ENCODE results near the gene SLC25A11. TPM values are rescaled to one million over a fixed set of nuclear protein-coding genes. Genes with fewer than 3 reads are reported as not detected.

SLC25A11 gene
- total RNA-seq, 1 donor from 2014 or later: 103 TPM

DNA sequence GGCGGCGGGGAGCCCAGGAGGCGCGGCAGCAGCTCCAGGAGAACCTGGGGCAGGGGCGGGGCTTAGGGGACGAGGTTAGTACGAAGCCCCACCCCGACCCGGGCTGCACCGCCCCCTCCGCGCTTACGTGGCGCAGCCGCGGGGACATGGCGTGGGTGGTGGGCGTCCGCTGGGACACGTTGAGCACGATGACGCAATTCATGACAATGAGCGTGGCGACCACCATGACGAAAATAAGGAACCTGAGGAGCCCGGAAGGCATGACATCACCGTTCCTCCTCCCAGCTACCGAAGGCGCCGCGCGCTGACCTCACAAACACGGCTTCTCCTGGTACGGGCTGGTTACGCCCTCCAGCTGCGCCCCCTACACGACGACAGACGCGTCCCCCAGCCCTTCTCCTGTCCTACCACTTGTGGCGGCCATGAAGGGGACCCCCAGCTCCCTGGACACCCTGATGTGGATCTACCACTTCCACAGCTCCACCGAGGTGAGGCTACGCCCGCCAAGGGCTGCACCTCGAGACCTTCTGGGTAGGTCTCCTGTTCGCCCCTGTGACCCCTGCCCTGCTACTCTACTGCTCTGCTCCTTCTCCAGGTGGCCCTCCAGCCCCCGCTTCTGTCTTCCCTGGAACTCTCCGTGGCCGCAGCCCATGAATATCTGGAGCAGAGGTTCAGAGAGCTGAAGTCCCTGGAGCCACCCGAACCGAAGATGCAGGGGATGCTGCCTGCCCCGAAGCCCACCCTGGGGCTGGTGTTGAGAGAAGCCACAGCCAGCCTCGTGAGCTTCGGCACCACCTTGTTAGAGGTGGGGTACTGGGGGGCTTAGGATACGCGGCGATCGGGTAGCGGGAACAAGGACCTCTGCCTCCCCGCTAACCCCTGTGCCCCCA is 40.3 kb downstream of the SLC25A11 start, which contains the start of gene C17orf107:
Gene C17orf107 (plus strand): TSS at position 196 of the 890 bp plus-strand sequence. CDS start 227 bp downstream, at position 423.
- intact Hi-C loops (cut with micrococcal nuclease): loop anchor here (10.0 kb wide), 1 partner anchor 195 kb away; the partner anchor contains the start of gene PELP1
- Mint-ChIP-seq H3K9me3 (no peaks in the 10 kb centered on the region), H3K27me3 (ENCODE audit: low read depth) (peaks cover 2% of the 10 kb centered on the region), H3K36me3 (ENCODE audit: low read depth) (peaks cover 22% of the 10 kb centered on the region), H3K4me1 (ENCODE audit: low read depth) (peaks cover 25% of the 10 kb centered on the region), H3K4me3 (ENCODE audit: low read depth) (peak within 1 kb of the TSS; percentile 82), H3K27ac (peak within 1 kb of the TSS; percentile 87)
- peak; percentile 79 for DNase-seq (ENCODE audit: low spot score)

DNA sequence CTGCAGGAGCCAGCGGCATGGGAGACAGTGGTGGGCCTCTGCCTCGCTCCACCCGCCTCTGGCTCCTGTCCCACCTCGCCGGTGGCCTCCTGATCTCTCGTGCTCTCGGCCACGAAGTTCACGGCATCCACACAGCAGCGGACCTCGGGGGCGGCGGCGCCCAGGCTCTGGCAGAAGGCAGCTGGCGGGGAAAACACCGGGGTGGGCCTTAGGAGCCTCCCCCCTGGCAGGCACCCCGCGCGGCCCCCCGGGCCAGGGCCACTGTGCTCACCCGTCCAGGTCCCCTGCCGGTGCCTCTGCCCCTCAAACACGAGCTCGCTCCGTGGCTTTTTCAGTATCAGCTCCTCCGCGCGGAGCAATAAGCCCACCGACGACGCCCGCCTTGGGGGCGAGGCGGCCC is 40.9 kb downstream of the SLC25A11 start:
- H3K4me1 Mint-ChIP-seq (ENCODE audit: low read depth): peaks cover 25% of the 10 kb centered on the region
- intact Hi-C loops (cut with micrococcal nuclease): no loop called here
- no peak for DNase-seq (ENCODE audit: low spot score)
- H3K27ac Mint-ChIP-seq: no peak overlapping the region
- peak overlapping the region; percentile 58 for H3K4me3 Mint-ChIP-seq (ENCODE audit: low read depth)
- H3K27me3 Mint-ChIP-seq (ENCODE audit: low read depth): peaks cover 2% of the 10 kb centered on the region
- H3K36me3 Mint-ChIP-seq (ENCODE audit: low read depth): peaks cover 22% of the 10 kb centered on the region
- H3K9me3 Mint-ChIP-seq: no peaks in the 10 kb centered on the region

DNA sequence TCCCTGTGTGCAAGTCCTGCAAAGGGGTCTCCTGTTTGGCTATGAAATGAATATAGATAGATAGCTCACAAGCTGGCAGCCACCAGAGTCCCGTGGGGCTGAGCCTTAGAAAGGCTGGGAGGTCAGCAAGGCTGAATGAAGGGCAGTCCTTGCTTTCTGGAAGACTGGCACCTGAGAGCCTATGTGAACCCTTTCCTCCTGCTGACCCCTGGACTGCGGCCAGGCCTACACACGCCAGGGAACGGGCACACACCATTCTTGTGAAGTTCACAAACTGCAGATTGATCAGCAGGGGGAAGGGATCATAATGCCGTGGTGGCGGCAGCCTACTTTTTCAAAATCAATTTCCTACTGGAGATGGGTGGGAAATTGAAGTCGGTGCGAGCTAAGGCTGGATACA is 41.5 kb downstream of the SLC25A11 start:
- H3K4me3 Mint-ChIP-seq (ENCODE audit: low read depth): peak overlapping the region; percentile 58
- intact Hi-C loops (cut with micrococcal nuclease): no loop called here
- peaks cover 21% of the 10 kb centered on the region for H3K4me1 Mint-ChIP-seq (ENCODE audit: low read depth)
- H3K9me3 Mint-ChIP-seq: no peaks in the 10 kb centered on the region
- H3K27ac Mint-ChIP-seq: no peak overlapping the region
- no peak for DNase-seq (ENCODE audit: low spot score)
- H3K27me3 Mint-ChIP-seq (ENCODE audit: low read depth): peaks cover 2% of the 10 kb centered on the region
- peaks cover 22% of the 10 kb centered on the region for H3K36me3 Mint-ChIP-seq (ENCODE audit: low read depth)

DNA sequence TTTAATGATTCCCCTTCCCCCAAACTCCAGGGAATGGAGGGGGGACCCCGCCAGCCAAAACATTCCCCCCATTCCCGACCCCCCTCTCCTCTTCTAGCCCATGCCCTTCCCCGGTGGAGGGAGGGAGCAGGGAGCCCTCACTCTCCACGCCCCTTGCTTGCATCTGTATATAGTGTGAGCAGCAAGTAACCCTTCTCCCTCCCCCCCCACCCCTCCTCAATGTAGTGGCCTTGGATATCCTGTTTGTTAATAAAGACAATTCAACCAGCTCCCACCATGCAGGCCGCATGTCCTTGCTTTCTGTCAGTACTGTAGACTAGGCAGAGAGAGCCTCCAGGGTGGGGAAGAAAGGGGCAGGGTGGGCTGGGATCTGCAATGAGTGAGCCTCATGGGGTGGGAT is 42.1 kb downstream of the SLC25A11 start:
- Mint-ChIP-seq H3K9me3 (no peaks in the 10 kb centered on the region), H3K27ac (no peak overlapping the region), H3K27me3 (ENCODE audit: low read depth) (peaks cover 2% of the 10 kb centered on the region), H3K4me1 (ENCODE audit: low read depth) (peaks cover 16% of the 10 kb centered on the region), H3K36me3 (ENCODE audit: low read depth) (peaks cover 22% of the 10 kb centered on the region), H3K4me3 (ENCODE audit: low read depth) (no peak overlapping the region)
- intact Hi-C loops (cut with micrococcal nuclease): no loop called here
- no peak for DNase-seq (ENCODE audit: low spot score)

DNA sequence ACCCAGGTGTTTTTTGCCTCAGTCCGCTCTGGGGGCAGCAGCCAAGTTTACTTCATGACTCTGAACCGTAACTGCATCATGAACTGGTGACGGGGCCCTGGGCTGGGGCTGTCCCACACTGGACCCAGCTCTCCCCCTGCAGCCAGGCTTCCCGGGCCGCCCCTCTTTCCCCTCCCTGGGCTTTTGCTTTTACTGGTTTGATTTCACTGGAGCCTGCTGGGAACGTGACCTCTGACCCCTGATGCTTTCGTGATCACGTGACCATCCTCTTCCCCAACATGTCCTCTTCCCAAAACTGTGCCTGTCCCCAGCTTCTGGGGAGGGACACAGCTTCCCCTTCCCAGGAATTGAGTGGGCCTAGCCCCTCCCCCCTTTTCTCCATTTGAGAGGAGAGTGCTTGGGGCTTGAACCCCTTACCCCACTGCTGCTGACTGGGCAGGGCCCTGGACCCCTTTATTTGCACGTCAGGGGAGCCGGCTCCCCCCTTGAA is 42.6 kb downstream of the SLC25A11 start:
- H3K4me1 Mint-ChIP-seq (ENCODE audit: low read depth): peaks cover 10% of the 10 kb centered on the region
- H3K36me3 Mint-ChIP-seq (ENCODE audit: low read depth): peaks cover 25% of the 10 kb centered on the region
- no peak overlapping the region for H3K4me3 Mint-ChIP-seq (ENCODE audit: low read depth)
- no peak overlapping the region for H3K27ac Mint-ChIP-seq
- H3K9me3 Mint-ChIP-seq: no peaks in the 10 kb centered on the region
- H3K27me3 Mint-ChIP-seq (ENCODE audit: low read depth): peaks cover 2% of the 10 kb centered on the region
- no peak for DNase-seq (ENCODE audit: low spot score)
- intact Hi-C loops (cut with micrococcal nuclease): no loop called here

DNA sequence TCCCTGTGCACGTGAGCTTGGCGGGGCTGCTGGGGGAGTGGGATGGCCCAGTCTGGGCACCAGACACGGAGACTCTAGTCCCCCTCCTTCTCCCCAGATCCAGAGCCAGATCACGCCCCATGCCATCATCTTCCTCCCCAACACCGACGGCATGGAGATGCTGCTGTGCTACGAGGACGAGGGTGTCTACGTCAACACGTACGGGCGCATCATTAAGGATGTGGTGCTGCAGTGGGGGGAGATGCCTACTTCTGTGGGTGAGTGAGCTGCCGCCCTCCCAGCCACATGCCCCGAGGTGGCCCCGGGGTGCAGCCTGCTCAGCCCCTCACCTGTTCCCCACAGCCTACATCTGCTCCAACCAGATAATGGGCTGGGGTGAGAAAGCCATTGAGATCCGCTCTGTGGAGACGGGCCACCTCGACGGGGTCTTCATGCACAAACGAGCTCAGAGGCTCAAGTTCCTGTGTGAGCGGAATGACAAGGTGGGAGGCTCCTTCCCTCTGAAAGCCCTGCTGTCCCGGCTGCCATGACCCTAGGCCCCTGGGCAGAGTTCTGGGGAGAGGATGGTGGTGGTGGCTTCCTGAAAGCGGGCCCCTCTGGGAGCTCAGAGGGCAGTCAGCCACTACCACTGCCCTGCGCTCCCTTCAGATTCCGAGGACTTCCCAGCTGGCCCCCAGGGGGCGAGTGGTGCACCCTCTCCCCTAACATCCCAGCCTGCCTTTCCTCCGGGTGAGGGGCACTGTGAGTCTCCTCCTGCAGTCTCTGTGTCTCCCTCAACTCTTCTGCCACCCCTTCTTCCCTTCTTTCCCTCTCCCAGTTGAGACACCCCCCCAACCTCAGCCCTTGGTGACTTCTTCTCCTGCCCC is 43.3 kb downstream of the SLC25A11 start:
- Mint-ChIP-seq H3K36me3 (ENCODE audit: low read depth) (peaks cover 26% of the 10 kb centered on the region), H3K4me1 (ENCODE audit: low read depth) (peaks cover 8% of the 10 kb centered on the region), H3K27me3 (ENCODE audit: low read depth) (peaks cover 2% of the 10 kb centered on the region), H3K9me3 (no peaks in the 10 kb centered on the region), H3K4me3 (ENCODE audit: low read depth) (no peak overlapping the region), H3K27ac (no peak overlapping the region)
- intact Hi-C loops (cut with micrococcal nuclease): no loop called here
- no peak for DNase-seq (ENCODE audit: low spot score)

DNA sequence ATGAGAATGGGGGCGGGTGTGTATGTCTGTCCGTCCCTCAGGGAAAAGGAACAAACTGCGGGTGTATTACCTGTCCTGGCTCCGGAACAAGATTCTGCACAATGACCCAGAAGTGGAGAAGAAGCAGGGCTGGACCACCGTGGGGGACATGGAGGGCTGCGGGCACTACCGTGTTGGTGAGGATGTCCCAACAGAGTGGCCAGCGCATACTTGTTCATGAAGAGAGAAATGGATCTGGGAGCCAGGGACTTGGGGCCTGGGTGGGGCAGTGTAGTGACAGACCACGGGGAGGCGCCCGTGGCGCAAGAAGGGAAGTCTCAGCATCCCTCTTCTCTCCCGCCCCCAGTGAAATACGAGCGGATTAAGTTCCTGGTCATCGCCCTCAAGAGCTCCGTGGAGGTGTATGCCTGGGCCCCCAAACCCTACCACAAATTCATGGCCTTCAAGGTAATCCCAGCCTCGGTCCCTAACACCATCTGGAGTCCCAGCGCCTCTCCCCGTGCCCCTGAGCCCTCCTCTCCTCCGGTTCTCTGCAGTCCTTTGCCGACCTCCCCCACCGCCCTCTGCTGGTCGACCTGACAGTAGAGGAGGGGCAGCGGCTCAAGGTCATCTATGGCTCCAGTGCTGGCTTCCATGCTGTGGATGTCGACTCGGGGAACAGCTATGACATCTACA is 44.1 kb downstream of the SLC25A11 start:
- no peak for DNase-seq (ENCODE audit: low spot score)
- Mint-ChIP-seq H3K9me3 (no peaks in the 10 kb centered on the region), H3K4me3 (ENCODE audit: low read depth) (no peak overlapping the region), H3K36me3 (ENCODE audit: low read depth) (peaks cover 28% of the 10 kb centered on the region), H3K27me3 (ENCODE audit: low read depth) (peaks cover 2% of the 10 kb centered on the region), H3K27ac (no peak overlapping the region), H3K4me1 (ENCODE audit: low read depth) (peaks cover 8% of the 10 kb centered on the region)
- intact Hi-C loops (cut with micrococcal nuclease): no loop called here

DNA sequence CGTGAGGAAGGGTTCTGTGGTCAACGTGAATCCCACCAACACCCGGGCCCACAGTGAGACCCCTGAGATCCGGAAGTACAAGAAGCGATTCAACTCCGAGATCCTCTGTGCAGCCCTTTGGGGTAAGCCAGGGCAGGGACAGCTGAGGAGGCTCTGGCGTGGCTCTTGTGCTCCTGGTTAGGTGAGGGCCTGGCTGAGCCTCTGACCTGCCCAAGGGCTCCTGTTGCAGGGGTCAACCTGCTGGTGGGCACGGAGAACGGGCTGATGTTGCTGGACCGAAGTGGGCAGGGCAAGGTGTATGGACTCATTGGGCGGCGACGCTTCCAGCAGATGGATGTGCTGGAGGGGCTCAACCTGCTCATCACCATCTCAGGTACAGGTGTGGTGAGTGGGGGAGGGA is 44.7 kb downstream of the SLC25A11 start:
- H3K9me3 Mint-ChIP-seq: no peaks in the 10 kb centered on the region
- no peak overlapping the region for H3K27ac Mint-ChIP-seq
- H3K4me1 Mint-ChIP-seq (ENCODE audit: low read depth): peaks cover 6% of the 10 kb centered on the region
- no peak for DNase-seq (ENCODE audit: low spot score)
- no peak overlapping the region for H3K4me3 Mint-ChIP-seq (ENCODE audit: low read depth)
- H3K36me3 Mint-ChIP-seq (ENCODE audit: low read depth): peaks cover 35% of the 10 kb centered on the region
- intact Hi-C loops (cut with micrococcal nuclease): no loop called here
- peaks cover 2% of the 10 kb centered on the region for H3K27me3 Mint-ChIP-seq (ENCODE audit: low read depth)

DNA sequence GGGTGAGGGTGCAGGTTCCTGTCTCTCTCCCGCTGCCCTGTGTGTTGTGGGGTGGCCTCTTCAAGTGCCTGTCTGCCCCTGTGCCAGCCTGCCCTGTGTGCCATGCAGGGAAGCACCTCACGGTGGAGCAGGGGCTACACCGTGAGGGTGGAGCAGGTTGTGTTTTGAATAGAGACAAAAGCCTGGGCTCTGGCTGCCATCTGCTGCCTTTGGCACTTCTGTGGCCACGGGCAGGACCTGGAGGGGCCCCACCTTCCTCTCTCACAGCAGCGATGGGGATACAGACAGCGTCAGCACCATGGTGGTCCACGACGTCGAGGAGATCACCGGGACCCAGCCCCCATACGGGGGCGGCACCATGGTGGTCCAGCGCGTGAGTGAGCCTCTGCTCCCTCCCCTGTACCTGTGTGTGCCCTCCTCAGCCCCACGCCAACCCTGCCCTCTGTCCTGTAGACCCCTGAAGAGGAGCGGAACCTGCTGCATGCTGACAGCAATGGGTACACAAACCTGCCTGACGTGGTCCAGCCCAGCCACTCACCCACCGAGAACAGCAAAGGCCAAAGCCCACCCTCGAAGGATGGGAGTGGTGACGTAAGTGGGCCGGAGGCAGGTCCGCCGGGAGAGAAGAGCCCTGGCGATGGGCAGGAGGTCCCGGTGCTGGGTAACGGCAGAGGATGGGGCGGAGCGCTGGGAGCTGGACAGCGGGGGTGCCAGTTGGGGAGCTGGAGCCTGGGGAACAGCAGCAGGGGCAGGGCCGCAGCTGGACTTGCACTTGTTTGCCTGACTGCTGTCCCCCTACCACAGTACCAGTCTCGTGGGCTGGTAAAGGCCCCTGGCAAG is 45.9 kb downstream of the SLC25A11 start:
- Mint-ChIP-seq H3K9me3 (no peaks in the 10 kb centered on the region), H3K4me1 (ENCODE audit: low read depth) (peaks cover 1% of the 10 kb centered on the region), H3K4me3 (ENCODE audit: low read depth) (no peak overlapping the region), H3K27me3 (ENCODE audit: low read depth) (no peaks in the 10 kb centered on the region), H3K36me3 (ENCODE audit: low read depth) (peaks cover 39% of the 10 kb centered on the region), H3K27ac (no peak overlapping the region)
- no peak for DNase-seq (ENCODE audit: low spot score)
- intact Hi-C loops (cut with micrococcal nuclease): no loop called here

DNA sequence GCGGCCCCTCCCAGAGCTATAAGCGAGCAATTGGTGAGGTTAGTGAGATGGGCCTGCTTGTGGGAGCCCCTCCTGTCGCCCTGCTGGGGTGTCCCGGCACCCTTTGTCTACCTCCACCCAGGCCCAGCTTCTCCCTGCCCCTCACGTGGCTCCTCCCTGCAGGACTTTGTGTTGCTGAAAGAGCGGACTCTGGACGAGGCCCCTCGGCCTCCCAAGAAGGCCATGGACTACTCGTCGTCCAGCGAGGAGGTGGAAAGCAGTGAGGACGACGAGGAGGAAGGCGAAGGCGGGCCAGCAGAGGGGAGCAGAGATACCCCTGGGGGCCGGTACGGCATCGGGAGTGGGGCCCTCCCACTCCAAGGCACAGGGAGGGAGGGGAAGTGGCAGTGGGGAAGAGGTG is 46.6 kb downstream of the SLC25A11 start:
- Mint-ChIP-seq H3K4me3 (ENCODE audit: low read depth) (no peak overlapping the region), H3K36me3 (ENCODE audit: low read depth) (peaks cover 40% of the 10 kb centered on the region), H3K27me3 (ENCODE audit: low read depth) (no peaks in the 10 kb centered on the region), H3K9me3 (no peaks in the 10 kb centered on the region), H3K4me1 (ENCODE audit: low read depth) (peaks cover 1% of the 10 kb centered on the region), H3K27ac (no peak overlapping the region)
- intact Hi-C loops (cut with micrococcal nuclease): no loop called here
- no peak for DNase-seq (ENCODE audit: low spot score)

DNA sequence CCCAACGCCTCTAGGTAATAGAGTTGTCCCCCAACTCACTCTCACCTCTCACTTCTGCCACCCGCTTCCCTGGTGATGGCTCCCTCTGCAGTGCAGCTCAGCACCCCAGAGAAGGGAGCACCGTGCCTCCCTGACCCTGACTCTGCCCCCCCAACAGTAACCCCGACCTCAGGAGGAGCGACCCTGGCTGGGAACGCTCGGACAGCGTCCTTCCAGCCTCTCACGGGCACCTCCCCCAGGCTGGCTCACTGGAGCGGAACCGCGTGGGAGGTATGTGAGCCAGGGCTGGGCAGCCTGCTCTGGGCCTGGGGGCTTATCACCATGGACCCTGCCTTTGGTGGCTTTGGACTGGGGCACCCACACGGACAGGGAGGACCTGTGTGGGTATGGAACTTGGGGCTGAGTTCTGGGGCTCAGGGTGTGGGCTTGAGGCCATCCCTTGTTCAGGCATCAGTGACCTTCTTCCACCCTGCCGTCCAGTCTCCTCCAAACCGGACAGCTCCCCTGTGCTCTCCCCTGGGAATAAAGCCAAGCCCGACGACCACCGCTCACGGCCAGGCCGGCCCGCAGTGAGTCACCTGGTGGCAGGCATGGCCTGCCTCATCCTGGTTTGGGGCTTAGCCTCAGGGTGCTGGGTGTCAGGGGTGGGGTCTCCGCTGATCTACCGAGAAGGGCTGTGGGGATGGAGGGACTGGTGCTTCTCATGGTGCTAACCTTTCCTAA is 47.2 kb downstream of the SLC25A11 start:
- intact Hi-C loops (cut with micrococcal nuclease): no loop called here

More for the DNA sequence above, 47.2 kb downstream of the SLC25A11 start:
- no peak overlapping the region for H3K4me3 Mint-ChIP-seq (ENCODE audit: low read depth)
- H3K4me1 Mint-ChIP-seq (ENCODE audit: low read depth): peaks cover 1% of the 10 kb centered on the region
- H3K9me3 Mint-ChIP-seq: no peaks in the 10 kb centered on the region
- H3K36me3 Mint-ChIP-seq (ENCODE audit: low read depth): peaks cover 40% of the 10 kb centered on the region
- H3K27me3 Mint-ChIP-seq (ENCODE audit: low read depth): no peaks in the 10 kb centered on the region
- H3K27ac Mint-ChIP-seq: no peak overlapping the region
- DNase-seq (ENCODE audit: low spot score): no peak
